PC-9 (cell line): Measurements from ENCODE around the gene C14orf119.

ENCODE experiments used
- EZH2 ChIP-seq: fragments of 200-600 bp; sonication (generic); IDR thresholded peaks from 2 replicates; pipeline ENCODE4 v1.8.0; 2017; ENCODE audit warnings: antibody characterized with exemption, low read depth
- TF ChIP-seq, protein P1 (sequence below): fragments of 200-600 bp; sonication (generic); conservative IDR thresholded peaks from 2 replicates; pipeline ENCODE4 v1.6.1; 2017; ENCODE audit warnings: mixed run types, antibody characterized with exemption, mild to moderate bottlenecking, moderate library complexity

DNA sequence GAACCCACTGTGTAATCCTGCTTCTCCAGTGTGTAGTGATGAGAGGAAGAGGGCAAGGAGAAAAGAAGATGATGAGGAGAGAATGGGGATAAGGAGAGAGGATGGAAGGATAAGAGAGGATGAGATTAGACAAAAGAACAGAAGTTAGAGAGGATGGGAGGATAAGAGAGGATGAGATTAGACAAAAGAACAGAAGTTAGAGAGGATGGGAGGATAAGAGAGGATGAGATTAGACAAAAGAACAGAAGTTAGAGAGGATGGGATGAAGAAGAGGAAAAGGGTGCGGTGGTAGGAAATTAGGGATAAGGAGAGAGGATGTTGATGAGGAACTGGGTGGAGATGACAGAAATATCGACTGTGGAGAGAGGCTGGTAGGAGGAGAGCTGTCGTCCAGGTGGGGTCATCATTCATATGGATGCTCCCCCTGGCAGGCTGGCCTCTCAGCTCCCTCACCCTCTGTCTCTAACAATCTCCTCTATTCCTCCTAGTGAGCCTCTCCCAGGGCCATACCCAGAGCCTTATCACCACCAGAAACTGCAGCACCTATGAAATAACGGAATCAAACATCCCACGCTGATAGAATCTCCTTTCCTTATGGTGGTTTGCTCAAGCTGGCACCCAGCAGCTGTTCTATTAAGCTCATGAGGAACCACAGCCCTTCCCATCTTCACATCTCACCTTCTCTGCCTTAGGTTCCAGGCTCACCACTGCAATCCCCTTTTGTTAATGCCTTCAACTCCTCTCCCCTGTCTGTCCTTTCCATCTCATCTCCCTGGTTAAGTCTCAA lies 15.5 kb downstream of the C14orf119 start:
- TF ChIP-seq, protein P1, sequence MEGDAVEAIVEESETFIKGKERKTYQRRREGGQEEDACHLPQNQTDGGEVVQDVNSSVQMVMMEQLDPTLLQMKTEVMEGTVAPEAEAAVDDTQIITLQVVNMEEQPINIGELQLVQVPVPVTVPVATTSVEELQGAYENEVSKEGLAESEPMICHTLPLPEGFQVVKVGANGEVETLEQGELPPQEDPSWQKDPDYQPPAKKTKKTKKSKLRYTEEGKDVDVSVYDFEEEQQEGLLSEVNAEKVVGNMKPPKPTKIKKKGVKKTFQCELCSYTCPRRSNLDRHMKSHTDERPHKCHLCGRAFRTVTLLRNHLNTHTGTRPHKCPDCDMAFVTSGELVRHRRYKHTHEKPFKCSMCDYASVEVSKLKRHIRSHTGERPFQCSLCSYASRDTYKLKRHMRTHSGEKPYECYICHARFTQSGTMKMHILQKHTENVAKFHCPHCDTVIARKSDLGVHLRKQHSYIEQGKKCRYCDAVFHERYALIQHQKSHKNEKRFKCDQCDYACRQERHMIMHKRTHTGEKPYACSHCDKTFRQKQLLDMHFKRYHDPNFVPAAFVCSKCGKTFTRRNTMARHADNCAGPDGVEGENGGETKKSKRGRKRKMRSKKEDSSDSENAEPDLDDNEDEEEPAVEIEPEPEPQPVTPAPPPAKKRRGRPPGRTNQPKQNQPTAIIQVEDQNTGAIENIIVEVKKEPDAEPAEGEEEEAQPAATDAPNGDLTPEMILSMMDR: no peak
- TF ChIP-seq EZH2: no peak
